GM21717 (cell line): ENCODE data around the gene GM2A.

ENCODE experiments used
- ATAC-seq: cut with Tn5 transposase; IDR thresholded peaks from one replicate; pipeline ENCODE4 v1.9.1; 2021; ENCODE audit warnings: mild to moderate bottlenecking, moderate library complexity; ENCODE audit not compliant: unreplicated experiment

Gene GM2A

DNA sequence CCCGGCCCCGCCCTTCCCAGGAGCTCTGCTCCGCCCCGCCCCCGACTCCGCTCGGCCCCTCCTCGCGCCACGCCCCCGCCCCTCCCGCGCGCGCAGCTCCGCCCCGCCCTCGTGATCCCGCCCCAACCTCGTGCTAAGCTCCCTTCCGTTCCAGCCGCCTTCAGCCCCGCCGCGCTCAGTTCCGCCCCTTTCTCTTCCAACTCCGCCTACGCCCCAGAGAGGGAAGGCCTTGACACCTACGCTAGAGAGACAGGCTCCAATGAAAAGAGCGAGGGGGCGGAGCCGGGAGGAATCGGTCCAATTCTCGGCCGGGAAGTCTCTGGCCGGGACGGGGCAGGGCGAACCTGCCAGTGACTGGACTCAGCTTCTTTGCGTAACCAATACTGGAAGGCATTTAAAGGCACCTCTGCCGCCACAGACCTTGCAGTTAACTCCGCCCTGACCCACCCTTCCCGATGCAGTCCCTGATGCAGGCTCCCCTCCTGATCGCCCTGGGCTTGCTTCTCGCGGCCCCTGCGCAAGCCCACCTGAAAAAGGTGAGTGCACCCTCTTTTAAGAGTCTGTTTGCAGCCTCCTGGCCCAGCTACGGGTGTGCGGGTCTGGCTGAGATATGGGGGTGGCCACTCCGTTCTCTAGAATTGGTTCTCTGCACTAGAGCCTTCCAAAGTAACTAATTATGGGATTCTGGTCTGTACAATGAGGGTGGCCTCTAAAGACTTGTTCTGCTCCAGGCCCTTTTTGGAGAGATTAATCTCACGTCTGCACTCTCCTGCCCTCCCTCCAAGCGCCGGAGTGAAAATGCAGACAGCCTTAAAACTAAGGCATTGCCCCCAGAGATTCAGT lies at the start of gene GM2A:
TSS of gene GM2A (plus strand) at position 424 of the 843 bp plus-strand sequence. CDS start at position 456, 32 bp downstream.
- ATAC-seq, result peak; percentile 79

DNA sequence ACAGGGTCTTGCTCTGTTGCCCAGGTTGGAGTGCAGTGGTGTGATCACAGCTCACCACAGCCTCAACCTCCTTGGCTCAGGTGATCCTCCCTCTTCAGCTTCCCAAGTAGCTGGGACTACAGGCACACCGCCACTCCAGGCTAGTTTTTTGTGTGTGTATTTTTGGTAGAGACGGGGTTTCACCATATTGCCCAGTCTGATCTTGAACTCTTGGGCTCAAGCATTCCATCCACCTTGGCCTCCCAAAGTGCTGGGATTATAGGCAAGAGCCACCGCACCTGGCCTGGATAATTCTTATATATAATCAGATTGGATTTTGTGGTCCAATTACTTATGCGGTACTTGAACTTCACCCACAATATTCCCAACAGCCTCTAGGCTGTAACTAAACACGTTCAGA lies 48.9 kb upstream of the GM2A start:
- ATAC-seq, result no peak

DNA sequence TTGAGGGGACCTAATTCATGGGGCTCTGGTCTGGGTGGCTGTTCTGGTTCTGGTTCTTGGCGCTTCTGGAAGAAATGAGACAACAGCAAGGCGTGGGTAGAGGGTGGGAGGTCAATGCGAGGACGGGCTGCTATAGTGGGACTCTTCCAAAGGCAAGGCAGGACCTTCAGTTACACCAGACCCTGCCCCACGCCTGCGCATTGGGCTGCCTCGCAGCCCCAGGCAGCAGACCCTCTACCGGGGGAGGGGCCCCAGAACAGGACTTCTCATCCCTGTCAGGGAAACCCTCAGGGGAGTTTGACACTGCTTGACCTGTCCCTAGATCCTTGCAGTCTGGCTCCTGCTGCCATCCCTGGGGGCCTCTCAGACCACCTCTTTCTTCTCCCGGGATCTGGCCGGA lies 47.6 kb upstream of the GM2A start:
- ATAC-seq, result no peak

DNA sequence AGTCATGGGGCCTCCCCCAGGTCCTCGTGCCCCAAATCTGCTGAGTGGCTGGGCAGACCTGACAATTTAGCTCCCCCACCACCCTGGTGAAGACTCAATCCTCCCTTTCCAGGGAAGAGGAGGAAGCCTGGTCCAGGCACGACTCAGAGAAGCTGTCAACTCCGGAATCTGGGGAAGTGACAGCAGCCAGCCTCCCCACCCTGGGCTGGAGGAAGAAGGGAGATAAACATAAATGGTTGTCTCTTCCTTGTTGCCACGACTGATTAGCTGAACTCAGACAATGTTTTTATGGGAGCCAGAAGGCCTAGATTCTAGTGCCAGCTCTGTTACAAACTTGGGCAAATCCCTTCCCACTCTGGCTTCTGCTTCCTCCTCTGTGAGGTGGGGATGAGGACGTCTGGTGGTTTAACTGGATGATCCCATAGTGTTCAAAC lies 44.5 kb upstream of the GM2A start:
- ATAC-seq, result no peak

DNA sequence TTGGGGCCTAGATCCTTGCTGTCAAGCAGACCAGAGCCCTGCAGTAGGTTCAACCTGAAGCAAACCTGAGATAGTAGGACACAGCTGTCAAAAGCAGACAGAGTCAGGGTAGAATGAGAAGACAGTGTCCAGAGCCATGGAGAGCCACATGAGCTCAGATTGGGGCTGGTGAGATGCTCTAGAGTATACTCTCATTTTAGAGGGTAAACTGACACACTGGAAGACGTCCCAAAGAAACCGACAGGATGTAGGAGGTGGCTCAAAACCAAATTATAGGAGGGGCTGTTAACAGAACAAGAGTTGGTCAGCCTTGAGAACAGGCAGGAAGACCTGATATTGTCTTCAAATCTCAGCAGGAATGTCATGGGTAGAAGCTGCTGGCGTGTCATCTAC lies 40.6 kb upstream of the GM2A start:
- ATAC-seq, result no peak

DNA sequence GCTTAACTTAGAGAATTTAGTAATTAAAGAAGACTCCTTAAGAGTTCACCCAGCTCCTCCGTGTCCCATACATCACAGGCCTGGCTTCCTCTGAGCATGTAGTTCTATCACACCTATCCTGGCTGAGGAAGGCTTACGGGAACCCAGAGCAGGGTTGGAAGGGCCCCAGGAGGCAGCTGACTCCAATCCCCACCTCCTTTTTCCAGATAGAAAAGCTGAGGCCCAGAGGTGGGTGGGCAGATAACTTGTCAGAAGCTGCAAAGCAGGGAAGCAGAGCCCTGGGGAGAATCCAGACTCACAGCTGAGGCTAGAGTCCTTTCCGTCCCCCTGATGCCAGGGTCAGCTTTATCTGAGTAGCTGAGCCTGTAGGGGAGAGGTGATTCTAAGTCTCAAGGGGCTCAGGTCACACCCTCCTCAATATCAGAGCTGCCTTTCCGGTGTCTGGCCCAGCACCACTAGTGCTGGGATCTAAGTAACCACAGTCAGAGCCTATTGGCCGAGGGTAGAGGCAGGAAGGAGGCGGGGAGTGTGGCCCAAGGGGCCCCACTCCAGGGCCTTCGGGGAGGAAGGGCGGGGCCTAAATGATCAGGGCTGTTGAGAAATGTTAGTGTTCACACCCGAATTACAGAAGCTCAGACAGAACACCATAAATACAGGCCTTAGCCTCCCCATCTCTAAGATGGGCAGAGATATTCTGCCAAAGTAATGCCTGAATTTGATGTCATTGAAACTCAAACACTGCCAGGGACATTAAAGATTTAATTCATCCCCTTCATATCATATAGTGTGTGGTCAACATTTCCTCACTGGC lies 39.0 kb upstream of the GM2A start:
- ATAC-seq, result peak; percentile 83

DNA sequence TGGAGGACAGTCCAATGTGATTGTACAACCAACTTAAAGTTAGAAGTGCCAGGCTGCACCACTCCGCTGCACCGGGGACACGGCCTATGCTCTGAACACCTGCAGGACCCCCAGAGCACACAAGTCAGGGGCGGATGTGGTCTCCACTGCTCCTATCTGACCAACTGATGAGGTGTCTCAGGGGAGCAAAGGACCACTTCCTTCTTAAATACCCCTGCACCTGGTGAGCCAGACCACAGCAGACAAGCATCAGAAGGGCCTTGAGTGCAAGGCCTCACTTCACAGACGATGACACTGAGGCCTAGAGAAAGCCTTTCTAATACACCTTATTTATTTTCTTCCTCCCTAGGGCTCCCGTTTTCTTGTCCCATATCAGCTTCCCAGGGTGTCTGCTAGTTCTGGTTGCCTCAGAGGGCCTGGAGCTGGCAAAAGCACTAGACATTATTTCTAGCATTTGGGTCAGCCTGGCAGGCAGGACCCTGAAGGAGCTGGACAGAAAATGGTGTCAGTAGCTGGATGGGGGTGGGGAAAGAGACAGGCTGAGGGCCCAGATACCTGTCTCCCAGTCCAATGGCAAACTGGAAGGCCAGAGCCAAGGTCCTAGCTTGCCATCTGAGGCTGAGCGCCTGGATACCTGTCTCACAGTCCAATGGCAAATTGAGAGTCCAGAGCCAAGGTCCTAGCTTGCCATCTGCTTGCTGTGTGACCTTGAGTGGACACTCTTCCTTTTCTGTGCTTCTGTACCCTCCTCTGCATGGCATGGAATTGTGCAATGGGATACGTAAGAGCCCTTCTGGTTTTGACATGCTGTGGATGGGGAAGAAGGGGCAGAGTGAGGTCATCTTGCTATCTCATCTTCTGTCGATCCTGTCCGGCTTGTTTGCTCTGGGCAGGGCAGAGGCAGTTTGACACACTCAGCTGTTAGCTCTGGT lies 38.1 kb upstream of the GM2A start:
- peak; percentile 53 for ATAC-seq

DNA sequence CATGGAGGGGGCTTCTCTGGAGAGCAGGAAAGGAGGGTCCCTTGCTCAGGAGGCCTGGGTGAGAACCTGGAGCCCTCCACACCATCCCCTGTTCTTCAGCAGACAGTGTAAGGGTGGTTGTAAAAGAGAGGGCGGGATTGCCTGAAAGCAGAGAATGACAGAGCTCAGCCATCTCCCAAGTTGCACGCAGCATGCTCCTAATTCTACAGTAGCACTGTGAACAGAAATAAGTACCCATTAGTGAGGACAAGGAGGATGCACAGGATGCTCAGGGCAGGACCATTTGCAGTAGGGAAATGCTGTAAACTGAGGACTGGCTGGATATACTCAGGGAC lies 37.5 kb upstream of the GM2A start:
- no peak for ATAC-seq

DNA sequence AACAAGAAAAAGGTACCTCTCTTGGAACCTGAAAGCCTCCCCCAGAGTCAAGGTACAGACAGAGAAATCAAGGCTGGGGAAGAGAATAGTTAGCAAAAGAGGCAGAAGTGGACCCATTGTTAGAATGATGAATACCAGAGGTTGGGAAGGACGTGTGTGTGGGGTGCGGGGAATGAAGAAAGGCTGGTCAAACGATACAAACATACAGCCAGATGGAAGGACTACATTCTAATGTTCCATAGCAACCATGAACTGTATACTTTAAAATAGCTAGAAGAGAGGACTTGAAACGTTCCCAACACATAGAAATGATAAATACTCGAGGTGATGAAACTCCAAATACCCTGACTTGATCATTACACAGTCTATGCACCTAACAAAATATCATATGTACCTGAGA lies 36.2 kb upstream of the GM2A start:
- no peak for ATAC-seq

DNA sequence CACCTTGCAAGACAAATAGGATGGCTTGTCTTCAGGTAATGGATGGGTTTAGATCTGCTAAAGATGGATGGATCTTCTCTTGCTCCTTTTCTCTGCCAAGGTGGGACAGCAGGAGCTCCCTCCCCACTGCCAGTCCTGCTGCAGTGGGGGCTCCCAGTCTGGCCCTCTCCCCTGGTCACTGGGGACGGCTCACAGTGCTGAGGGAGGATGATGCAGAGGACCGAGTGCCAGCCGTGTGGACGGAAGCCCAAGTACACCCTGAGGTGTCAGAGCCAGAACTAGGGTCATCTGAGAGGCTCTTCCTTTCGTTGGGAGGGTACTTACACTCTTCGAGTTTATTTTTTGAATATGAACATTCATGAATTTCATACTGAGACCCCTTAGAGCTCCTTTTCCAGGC lies 34.8 kb upstream of the GM2A start:
- no peak for ATAC-seq

DNA sequence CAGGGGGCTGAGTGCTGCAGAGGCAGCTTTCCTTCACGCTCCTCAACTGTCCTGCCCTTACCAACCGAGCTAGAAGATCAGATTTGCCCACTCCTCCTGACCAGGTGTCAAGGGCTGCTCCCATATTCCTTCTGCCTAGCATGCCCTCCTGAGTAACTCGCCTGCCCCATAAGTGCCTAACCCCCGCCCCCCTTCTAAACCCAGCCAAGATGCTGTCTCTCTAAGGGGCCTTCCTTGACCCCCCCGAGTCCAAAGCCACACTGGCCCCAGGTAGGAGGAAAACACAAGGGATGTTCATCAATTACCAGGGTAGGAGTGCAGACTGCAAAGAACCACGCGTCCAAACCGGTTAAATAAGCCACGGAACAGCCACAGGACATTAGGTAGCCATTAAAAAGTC lies 33.8 kb upstream of the GM2A start:
- ATAC-seq, result no peak

DNA sequence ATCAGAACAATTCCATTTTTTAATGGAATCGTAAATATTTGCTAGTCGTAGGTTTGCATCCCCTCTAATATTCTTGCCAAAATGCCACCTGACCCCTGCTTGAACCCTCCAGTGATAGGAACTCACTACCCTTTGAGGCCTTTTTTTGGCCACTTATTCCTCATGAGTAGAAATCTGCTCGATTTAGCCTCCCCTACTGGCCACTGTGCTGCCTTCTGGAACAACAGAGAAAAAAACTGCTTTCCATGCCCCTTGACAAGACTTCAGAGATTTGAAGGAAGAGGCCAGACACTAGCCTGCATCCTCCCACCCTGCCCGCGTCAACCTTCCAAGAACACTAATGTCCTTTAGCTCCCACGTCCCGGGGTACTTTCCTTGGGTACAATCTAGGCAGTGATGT lies 33.2 kb upstream of the GM2A start:
- no peak for ATAC-seq

DNA sequence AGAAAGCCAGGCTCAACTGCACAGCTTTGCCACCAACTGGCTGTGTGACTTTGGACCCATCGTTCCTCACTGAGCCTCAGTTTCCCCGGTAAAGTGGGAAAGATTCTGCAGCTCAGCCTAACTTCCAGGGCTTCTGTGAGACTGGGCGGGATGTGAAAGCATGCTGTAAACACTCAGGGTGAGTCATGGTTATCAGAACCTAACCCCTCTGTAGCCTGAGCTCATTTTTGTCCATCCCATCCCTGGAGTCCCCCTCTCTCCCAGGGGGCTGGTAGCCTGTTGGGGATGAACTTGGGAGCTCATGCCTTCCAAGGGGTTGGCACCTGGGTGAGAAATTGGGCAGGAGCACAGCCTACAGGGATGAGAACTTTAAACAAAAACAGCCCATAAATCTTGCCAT lies 31.4 kb upstream of the GM2A start:
- no peak for ATAC-seq

DNA sequence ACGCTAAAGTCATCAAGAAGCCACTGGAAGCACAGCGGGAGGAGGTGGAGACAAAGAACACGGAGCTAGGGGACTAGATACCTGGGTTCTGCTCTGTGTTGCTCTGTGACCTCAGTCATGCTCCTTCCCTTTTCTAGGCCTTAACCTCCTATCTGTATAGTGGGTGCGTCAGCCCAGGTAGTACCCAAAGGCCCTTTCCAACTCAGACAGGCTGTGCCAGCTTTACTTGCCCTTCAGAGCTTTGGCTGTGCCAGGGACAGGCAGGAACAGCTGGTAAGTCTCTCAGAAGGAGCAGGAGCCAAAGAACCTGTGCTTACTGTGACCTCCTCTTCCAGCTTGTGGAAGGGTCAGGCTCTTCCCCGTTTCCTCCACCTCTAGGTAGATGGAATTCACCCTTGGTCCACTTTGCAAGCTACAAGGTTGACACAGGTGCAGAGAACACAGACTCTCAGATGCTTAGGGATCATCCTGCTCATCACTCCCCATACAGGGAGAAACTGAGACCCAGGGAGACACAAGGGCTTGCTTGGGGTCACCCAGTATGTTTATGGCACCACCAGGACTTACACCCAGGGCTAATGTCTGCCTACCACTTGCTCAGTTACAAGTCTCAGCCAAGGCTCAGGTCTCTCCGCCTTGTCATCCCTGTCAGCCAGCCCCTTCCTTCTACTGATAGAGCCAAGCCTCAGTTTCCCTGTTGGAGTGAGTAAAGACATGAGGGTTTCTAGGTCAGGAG lies 30.8 kb upstream of the GM2A start:
- ATAC-seq, result no peak

DNA sequence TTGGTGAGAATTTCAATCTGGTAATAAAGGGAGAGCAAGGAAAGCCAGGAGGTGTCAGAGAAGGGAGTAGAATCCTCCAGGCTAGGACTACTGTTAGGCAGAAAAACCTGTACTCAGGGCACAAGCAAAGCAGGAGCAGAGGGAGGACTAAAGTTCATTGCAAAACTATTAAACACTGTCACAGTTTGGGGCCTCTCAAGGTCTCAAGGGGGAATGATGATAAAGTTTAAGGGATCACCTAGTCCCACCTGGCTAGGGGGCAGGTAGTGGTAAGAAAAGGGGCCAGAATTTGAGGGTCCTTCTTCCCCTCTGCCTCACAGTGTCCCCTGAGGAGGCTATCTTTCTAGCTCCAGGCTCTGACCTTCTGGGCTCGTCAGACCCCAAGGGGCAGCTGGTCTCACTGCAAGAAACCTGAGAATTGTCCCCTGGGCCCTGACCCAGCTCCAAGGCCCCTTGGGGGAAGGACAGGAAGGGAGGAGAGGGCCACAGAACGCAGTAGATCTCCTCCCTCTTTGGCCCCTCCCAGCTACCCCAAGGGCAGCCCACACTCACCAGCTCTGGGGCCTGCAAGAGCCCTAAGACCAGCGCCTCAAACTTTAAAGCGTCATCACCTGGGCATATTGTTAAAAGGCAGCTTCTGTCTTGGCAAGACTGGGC lies 30.1 kb upstream of the GM2A start:
- peak; percentile 68 for ATAC-seq

DNA sequence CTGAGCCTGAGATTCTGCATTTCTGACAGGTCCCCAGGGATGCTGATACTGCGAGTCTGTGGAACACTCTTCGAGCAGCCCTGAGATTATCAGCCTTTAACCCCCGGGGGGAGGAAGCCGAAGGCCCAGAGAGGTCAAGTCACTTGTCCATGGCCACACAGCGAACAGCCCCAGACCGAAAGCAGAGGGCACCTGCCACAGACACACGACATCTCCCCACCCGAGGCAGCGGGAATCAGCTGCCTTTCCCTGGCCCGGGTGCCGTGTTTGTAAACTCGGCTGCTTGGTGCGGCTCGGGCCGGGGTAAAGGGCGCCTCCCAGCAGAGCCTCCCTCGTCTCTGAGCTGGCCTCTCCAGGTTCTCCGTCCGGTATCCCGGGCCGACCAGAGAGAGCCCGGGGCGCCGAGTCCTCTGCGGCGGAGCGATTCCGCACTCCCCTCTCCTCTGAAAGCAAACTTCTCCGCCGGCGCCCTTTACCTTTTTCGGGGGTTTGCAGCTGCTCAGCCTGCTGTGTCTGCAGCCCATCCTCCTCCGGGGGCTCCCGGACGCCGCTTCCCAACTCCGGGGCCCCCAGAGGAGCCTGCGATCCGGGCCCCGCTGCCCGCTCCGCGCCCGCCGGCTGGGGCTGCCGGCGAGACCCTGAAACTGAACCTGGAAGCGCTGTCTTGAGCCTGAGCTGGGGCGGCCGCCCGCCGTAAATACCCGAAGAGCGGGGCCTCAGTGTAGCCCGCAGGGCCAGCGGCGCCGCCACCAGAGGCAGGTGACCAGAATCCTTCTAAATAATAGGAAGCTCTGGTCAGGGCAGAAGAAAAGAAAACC lies 29.3 kb upstream of the GM2A start, which contains the start of gene CCDC69:
TSS of gene CCDC69 (minus strand) at position 646 of the 818 bp plus-strand sequence. CDS start at position 524, 122 bp downstream.
- ATAC-seq, result peak; percentile 69

DNA sequence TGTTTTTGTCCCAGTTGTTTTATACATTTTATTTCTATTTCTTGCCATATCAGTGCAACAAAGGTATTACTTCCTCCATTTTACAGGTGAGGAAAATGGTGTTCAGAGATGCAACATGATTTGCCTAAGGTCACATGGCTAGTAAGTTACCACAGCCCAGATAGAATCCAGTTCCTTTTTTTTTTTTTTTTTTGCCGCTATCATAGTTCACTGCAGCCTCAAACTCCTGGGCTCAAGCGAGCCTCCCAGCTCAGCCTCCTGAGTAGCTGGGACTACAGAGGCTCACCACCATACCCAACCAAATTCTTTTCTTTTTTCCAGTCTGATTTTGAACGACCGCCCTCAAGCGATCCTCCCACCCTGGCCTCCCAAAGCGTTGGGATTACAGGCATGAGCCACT lies 28.6 kb upstream of the GM2A start:
- peak; percentile 35 for ATAC-seq

DNA sequence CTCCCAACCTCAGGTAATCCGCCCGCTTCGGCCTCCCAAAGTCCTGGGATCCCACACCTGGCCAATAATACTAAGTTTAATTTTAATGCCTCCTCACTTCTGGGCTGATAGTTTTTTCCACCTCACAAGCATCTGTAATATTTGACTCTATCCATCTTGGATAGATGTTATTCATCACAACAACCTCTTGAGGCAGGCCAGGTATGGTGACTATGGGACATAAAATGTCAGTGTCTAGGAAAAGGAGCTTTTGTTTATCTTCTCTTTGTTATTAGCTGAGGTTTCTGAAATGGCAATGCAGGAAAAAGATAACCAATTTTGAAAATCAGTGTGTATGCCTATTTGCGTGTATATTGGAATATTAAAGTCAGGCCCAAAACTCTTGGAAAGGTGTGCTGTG lies 27.9 kb upstream of the GM2A start:
- no peak for ATAC-seq

DNA sequence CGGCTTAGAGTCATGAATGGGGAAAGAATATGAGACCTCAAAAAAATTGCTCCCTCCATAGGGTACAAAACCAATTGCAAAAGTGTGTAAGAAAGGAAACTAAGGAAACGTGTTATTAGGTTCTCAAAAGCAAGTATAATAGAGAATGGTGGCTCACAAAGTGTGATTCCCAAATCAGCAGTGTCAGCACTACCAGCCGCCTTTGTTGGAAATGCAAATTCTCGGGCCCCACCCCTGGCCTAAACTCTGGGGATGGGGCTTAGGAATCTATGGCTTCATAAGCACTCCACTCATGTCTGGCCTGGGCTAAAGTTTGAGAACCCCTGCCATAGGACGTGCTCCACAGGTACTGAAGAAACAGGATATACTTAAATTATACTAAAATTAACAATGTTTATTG lies 27.5 kb upstream of the GM2A start:
- ATAC-seq, result no peak
